ENCODE measurements around the gene SENP6. TPM values are rescaled to one million over a fixed set of nuclear protein-coding genes. Genes with fewer than 3 reads are reported as not detected.

SENP6 gene, protein sequence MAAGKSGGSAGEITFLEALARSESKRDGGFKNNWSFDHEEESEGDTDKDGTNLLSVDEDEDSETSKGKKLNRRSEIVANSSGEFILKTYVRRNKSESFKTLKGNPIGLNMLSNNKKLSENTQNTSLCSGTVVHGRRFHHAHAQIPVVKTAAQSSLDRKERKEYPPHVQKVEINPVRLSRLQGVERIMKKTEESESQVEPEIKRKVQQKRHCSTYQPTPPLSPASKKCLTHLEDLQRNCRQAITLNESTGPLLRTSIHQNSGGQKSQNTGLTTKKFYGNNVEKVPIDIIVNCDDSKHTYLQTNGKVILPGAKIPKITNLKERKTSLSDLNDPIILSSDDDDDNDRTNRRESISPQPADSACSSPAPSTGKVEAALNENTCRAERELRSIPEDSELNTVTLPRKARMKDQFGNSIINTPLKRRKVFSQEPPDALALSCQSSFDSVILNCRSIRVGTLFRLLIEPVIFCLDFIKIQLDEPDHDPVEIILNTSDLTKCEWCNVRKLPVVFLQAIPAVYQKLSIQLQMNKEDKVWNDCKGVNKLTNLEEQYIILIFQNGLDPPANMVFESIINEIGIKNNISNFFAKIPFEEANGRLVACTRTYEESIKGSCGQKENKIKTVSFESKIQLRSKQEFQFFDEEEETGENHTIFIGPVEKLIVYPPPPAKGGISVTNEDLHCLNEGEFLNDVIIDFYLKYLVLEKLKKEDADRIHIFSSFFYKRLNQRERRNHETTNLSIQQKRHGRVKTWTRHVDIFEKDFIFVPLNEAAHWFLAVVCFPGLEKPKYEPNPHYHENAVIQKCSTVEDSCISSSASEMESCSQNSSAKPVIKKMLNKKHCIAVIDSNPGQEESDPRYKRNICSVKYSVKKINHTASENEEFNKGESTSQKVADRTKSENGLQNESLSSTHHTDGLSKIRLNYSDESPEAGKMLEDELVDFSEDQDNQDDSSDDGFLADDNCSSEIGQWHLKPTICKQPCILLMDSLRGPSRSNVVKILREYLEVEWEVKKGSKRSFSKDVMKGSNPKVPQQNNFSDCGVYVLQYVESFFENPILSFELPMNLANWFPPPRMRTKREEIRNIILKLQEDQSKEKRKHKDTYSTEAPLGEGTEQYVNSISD
- 115 and 116 TPM in 2 replicates for total RNA-seq (2021)
- long read RNA-seq, full-length matches to known transcripts = 38 of 222 reads
- long read RNA-seq, partial matches to known transcripts = 99 of 222 reads
- long read RNA-seq, other reads (novel, unspliced or antisense) = 85 of 222 reads

DNA sequence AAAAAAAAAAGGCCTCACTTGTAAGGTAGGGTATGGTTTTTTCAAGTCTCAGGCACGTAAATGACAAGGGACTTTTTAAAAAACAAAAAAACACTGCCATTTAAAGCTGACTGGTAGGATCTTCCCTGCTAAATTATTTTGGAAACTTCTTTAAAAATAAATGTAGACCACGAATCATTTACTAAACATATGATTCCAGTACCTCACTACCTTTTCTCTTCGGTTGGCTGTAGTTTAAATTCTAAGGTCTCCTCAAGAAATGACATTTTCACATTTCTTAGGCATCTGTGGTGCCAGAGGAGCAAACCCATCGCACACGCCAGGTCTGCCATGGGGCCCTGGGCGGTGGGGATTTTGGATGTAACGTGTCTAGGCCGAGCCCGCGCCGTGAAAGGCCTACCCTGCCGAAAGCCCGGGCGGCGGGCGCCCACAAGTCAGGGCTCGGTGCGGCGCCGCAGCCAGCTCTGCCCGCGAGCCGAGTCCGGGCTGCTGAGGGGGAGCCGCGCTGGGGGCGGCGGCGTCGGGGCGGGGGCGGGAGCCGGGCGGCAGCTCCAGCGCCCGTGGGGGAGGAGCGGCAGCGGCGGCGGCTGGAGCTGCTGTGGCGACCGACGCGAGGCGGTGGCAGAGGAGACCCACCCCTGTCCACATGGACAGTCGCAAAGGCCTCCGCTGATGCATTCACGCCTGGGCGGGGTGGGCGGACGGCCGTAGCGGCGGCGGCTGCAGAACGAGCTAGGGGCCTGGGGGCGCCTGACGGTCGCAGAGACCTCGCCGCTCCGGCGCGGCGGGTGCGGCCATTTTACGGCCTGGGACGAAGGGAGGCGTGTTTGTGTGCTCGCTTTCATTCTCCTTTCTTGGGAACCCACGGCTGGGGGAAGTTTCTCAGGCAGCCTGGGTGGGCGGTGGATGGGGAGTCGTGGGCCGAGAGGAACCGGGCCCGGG, at the start of gene SENP6:
Gene SENP6 (plus strand): TSS at position 577 of the 942 bp plus-strand sequence. CDS start 645 bp downstream, outside the sequence.
- peak within 1 kb of the TSS; percentile 98 for H4K91ac ChIP-seq (ENCODE audit: insufficient read length, low read depth, low read length)
- H2BK120ac ChIP-seq (ENCODE audit: low read depth, low read length, poor library complexity, severe bottlenecking) = peak within 1 kb of the TSS; percentile 94
- no peak within 1 kb of the TSS for H3K56ac ChIP-seq (ENCODE audit: insufficient read length, low read depth, low read length)
- DNase-seq = peak; percentile 74
- peak within 1 kb of the TSS; percentile 56 for H3K27ac ChIP-seq (ENCODE audit: insufficient read length, low read depth, low read length)
- no peak within 1 kb of the TSS for H2BK20ac ChIP-seq (ENCODE audit: low read depth, low read length, poor library complexity, severe bottlenecking)
- no peak within 1 kb of the TSS for H2AFZ ChIP-seq (ENCODE audit: low read length)
- peak within 1 kb of the TSS; percentile 59 for H3T11ph ChIP-seq (ENCODE audit: low read length)
- no peaks in the 10 kb centered on the region for H3K79me1 ChIP-seq (ENCODE audit: insufficient read depth, low read depth, low read length, poor library complexity, severe bottlenecking)
- H3K18ac ChIP-seq (ENCODE audit: insufficient read length, low read depth, low read length) = peak within 1 kb of the TSS; percentile 99
- TF ChIP-seq, protein P1, sequence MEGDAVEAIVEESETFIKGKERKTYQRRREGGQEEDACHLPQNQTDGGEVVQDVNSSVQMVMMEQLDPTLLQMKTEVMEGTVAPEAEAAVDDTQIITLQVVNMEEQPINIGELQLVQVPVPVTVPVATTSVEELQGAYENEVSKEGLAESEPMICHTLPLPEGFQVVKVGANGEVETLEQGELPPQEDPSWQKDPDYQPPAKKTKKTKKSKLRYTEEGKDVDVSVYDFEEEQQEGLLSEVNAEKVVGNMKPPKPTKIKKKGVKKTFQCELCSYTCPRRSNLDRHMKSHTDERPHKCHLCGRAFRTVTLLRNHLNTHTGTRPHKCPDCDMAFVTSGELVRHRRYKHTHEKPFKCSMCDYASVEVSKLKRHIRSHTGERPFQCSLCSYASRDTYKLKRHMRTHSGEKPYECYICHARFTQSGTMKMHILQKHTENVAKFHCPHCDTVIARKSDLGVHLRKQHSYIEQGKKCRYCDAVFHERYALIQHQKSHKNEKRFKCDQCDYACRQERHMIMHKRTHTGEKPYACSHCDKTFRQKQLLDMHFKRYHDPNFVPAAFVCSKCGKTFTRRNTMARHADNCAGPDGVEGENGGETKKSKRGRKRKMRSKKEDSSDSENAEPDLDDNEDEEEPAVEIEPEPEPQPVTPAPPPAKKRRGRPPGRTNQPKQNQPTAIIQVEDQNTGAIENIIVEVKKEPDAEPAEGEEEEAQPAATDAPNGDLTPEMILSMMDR (conservative IDR thresholded peaks at IDR 0.05) = no peak
- no peaks in the 10 kb centered on the region for H3K9me3 ChIP-seq (ENCODE audit: control insufficient read depth, low read depth, low read length)
- no peak within 1 kb of the TSS for H3K23ac ChIP-seq (ENCODE audit: insufficient read length, low read depth, low read length)
- H3K4me1 Mint-ChIP-seq = peaks cover 25 to 30% of the 10 kb centered on the region in 2 experiments
- H3K9ac ChIP-seq (ENCODE audit: extremely low read depth, insufficient read length, low read length) = peak within 1 kb of the TSS; percentile 98
- peak within 1 kb of the TSS; percentile 19; the same call in 1 of the 2 replicates for H2BK15ac ChIP-seq (ENCODE audit: low read depth, low read length)
- H3K9me3 Mint-ChIP-seq = peaks cover 0 to 3% of the 10 kb centered on the region in 2 experiments; a peak in 1 of 5 replicates
- no peaks in the 10 kb centered on the region for H4K20me1 ChIP-seq (ENCODE audit: control insufficient read depth, insufficient read depth, insufficient read length)
- peak within 1 kb of the TSS; percentile 89 for H3K4me2 ChIP-seq (ENCODE audit: insufficient read depth, insufficient read length, low read length)
- peak within 1 kb of the TSS; percentile 87 for H4K5ac ChIP-seq (ENCODE audit: insufficient read length, low read depth, low read length)
- H3K27me3 Mint-ChIP-seq (ENCODE audit: low read depth) = no peaks in the 10 kb centered on the region
- peak within 1 kb of the TSS; percentile 93 for H3K4ac ChIP-seq (ENCODE audit: low read depth, low read length)
- no peak within 1 kb of the TSS for H2AK5ac ChIP-seq (ENCODE audit: insufficient read length, low read length)
- H3K4me1 ChIP-seq (ENCODE audit: insufficient read depth, low read length) = no peaks in the 10 kb centered on the region
- H3K27ac Mint-ChIP-seq = peak within 1 kb of the TSS; percentile 99 to 100 (median 99)
- H3K27me3 ChIP-seq (ENCODE audit: insufficient read depth, low read length) = no peaks in the 10 kb centered on the region
- peaks cover 36% of the 10 kb centered on the region for H3K79me2 ChIP-seq (ENCODE audit: insufficient read depth, low read length)
- peak within 1 kb of the TSS; percentile 97 to 98 for H3K4me3 Mint-ChIP-seq
- H2BK5ac ChIP-seq (ENCODE audit: insufficient read length, low read length) = peak within 1 kb of the TSS; percentile 86
- peak within 1 kb of the TSS; percentile 8 for H4K8ac ChIP-seq (replicated peaks; ENCODE audit: insufficient read length, low read depth, low read length)
- H3K23me2 ChIP-seq (ENCODE audit: insufficient read length, low read depth, low read length, poor library complexity, severe bottlenecking) = peaks cover 5% of the 10 kb centered on the region
- WGBS (ENCODE audit: extremely low coverage, insufficient read length, low lambda C conversion rate) = no CpG with 5 or more reads among the region's 76 CpGs
- H3K14ac ChIP-seq (ENCODE audit: insufficient read depth, low read length) = peak within 1 kb of the TSS; percentile 100
- H3K36me3 Mint-ChIP-seq (ENCODE audit: insufficient read depth in 1 of 3, low read depth in 3 of 3) = peaks cover 0 to 10% (median 6%) of the 10 kb centered on the region in 3 experiments; a peak in 3 of 7 replicates
- H2BK12ac ChIP-seq (ENCODE audit: insufficient read length, low read depth, low read length) = no peak within 1 kb of the TSS

Measured in H9 (cell line).